ENCODE data around the gene FNDC5. TPM values are rescaled to one million over a fixed set of nuclear protein-coding genes. Genes with fewer than 3 reads are reported as not detected.

The FNDC5 gene
- total RNA-seq (2021; ENCODE audit: unreplicated experiment) (2.6 TPM), Bru-seq, nascent RNA (percentile 27 among the genes with signal in this experiment), BruChase-seq, experiment 1, labeled RNA remaining after a 2-hour chase (percentile 25 among the genes with signal in this experiment), BruChase-seq, experiment 2, labeled RNA remaining after a 6-hour chase (percentile 40 among the genes with signal in this experiment)
- polyA plus RNA-seq (2012; ENCODE audit: insufficient read length) = 3.5 TPM
- long read RNA-seq, partial matches to known transcripts = 1 of 2 reads
- long read RNA-seq, other reads (novel, unspliced or antisense) = 1 of 2 reads

- Histone ChIP-seq H3K4me3 (ENCODE audit: low read depth in 2 of 2, low read length in 2 of 2) (peak within 1 kb of the TSS; percentile 40 to 58), H3K9me3 (ENCODE audit: control insufficient read depth, insufficient read depth, low read depth, low read length) (no peaks in the 10 kb centered on the region), H3K27ac (ENCODE audit: low read length) (no peak within 1 kb of the TSS), H3K36me3 (ENCODE audit: control insufficient read depth, insufficient read depth, low read length) (no peaks in the 10 kb centered on the region), H3K4me1 (ENCODE audit: control insufficient read depth, insufficient read depth, low read length) (peaks cover 11% of the 10 kb centered on the region), H3K27me3 (ENCODE audit: control insufficient read depth, insufficient read depth, low read length) (peaks cover 4% of the 10 kb centered on the region)
- intact Hi-C loops (cut with micrococcal nuclease; ENCODE audit: unreplicated experiment) = loop anchor here (10.0 kb wide), 2 partner anchors 214 to 426 kb away; partner anchors contain the start of gene AZIN2
- in situ Hi-C loops (cut with HindIII; ENCODE audit: low pct_unique_long_range_greater_than_20kb, low sequenced_read_pairs) = no loop called here
- TF ChIP-seq TCF7L2 (IDR thresholded peaks at IDR 0.05; ENCODE audit: low read depth, low read length) (no peak), POLR2AphosphoS5 (IDR thresholded peaks at IDR 0.05; ENCODE audit: low read depth, low read length) (no peak), SIN3A (IDR thresholded peaks at IDR 0.05; ENCODE audit: borderline replicate concordance, insufficient read depth, low read depth, low read length) (no peak)
- TF ChIP-seq, protein P1, sequence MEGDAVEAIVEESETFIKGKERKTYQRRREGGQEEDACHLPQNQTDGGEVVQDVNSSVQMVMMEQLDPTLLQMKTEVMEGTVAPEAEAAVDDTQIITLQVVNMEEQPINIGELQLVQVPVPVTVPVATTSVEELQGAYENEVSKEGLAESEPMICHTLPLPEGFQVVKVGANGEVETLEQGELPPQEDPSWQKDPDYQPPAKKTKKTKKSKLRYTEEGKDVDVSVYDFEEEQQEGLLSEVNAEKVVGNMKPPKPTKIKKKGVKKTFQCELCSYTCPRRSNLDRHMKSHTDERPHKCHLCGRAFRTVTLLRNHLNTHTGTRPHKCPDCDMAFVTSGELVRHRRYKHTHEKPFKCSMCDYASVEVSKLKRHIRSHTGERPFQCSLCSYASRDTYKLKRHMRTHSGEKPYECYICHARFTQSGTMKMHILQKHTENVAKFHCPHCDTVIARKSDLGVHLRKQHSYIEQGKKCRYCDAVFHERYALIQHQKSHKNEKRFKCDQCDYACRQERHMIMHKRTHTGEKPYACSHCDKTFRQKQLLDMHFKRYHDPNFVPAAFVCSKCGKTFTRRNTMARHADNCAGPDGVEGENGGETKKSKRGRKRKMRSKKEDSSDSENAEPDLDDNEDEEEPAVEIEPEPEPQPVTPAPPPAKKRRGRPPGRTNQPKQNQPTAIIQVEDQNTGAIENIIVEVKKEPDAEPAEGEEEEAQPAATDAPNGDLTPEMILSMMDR (IDR thresholded peaks at IDR 0.05) = no peak
- TF ChIP-seq, protein P2, sequence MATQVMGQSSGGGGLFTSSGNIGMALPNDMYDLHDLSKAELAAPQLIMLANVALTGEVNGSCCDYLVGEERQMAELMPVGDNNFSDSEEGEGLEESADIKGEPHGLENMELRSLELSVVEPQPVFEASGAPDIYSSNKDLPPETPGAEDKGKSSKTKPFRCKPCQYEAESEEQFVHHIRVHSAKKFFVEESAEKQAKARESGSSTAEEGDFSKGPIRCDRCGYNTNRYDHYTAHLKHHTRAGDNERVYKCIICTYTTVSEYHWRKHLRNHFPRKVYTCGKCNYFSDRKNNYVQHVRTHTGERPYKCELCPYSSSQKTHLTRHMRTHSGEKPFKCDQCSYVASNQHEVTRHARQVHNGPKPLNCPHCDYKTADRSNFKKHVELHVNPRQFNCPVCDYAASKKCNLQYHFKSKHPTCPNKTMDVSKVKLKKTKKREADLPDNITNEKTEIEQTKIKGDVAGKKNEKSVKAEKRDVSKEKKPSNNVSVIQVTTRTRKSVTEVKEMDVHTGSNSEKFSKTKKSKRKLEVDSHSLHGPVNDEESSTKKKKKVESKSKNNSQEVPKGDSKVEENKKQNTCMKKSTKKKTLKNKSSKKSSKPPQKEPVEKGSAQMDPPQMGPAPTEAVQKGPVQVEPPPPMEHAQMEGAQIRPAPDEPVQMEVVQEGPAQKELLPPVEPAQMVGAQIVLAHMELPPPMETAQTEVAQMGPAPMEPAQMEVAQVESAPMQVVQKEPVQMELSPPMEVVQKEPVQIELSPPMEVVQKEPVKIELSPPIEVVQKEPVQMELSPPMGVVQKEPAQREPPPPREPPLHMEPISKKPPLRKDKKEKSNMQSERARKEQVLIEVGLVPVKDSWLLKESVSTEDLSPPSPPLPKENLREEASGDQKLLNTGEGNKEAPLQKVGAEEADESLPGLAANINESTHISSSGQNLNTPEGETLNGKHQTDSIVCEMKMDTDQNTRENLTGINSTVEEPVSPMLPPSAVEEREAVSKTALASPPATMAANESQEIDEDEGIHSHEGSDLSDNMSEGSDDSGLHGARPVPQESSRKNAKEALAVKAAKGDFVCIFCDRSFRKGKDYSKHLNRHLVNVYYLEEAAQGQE (IDR thresholded peaks at IDR 0.05; ENCODE audit: insufficient read depth in 1 of 2, low read depth in 2 of 2, low read length in 1 of 2) = no peak
- CTCF ChIA-PET = interaction anchor here (1.7 kb wide), 1 partner anchor 10 kb away, joined by 4 read pairs; no protein-coding TSS in a partner anchor
- no TSS peak for BruUV-seq (replicated peaks)
- DNase-seq (ENCODE audit: low read depth, low spot score) (no peak), ATAC-seq (peak; percentile 69)
- POLR2A ChIA-PET = interaction anchor here (0.5 kb wide), 1 partner anchor 10 kb away, joined by 4 read pairs; no protein-coding TSS in a partner anchor
Measured at GRCh38 chr1:32870615-32871363, at the start of gene FNDC5. FNDC5 (minus strand) TSS chr1:32870912.

GRCh38 chr1:32919811-32920733 lies 49.4 kb upstream of the FNDC5 start:
- intact Hi-C loops (cut with micrococcal nuclease; ENCODE audit: unreplicated experiment) = no loop called here
- H3K36me3 ChIP-seq (ENCODE audit: control insufficient read depth, insufficient read depth, low read length) = no peaks in the 10 kb centered on the region

More at GRCh38 chr1:32919811-32920733, 49.4 kb upstream of the FNDC5 start:
- no peak overlapping the region for H3K4me3 ChIP-seq (ENCODE audit: low read depth in 2 of 2, low read length in 2 of 2)
- no peak overlapping the region for H3K27ac ChIP-seq (ENCODE audit: low read length)
- POLR2A ChIA-PET = no interaction called here
- CTCF ChIA-PET = no interaction called here
- no peaks in the 10 kb centered on the region for H3K9me3 ChIP-seq (ENCODE audit: control insufficient read depth, insufficient read depth, low read depth, low read length)
- in situ Hi-C loops (cut with HindIII; ENCODE audit: low pct_unique_long_range_greater_than_20kb, low sequenced_read_pairs) = no loop called here
- DNase-seq (ENCODE audit: low read depth, low spot score) (no peak), ATAC-seq (no peak)
- H3K4me1 ChIP-seq (ENCODE audit: control insufficient read depth, insufficient read depth, low read length) = 0 out of 2 replicates have a peak, but pooled peaks cover 3% of the 10 kb centered on the region
- H3K27me3 ChIP-seq (ENCODE audit: control insufficient read depth, insufficient read depth, low read length) = no peaks in the 10 kb centered on the region
- TF ChIP-seq TCF7L2 (IDR thresholded peaks at IDR 0.05; ENCODE audit: low read depth, low read length) (no peak), POLR2AphosphoS5 (IDR thresholded peaks at IDR 0.05; ENCODE audit: low read depth, low read length) (no peak)
- TF ChIP-seq, protein P2 (IDR thresholded peaks at IDR 0.05; ENCODE audit: insufficient read depth in 1 of 2, low read depth in 2 of 2, low read length in 1 of 2) = no peak
- no TSS peak for BruUV-seq (replicated peaks)

All from Panc1 (cell line).